ENCODE results near the gene ALKBH3.

The ALKBH3 gene

DNA sequence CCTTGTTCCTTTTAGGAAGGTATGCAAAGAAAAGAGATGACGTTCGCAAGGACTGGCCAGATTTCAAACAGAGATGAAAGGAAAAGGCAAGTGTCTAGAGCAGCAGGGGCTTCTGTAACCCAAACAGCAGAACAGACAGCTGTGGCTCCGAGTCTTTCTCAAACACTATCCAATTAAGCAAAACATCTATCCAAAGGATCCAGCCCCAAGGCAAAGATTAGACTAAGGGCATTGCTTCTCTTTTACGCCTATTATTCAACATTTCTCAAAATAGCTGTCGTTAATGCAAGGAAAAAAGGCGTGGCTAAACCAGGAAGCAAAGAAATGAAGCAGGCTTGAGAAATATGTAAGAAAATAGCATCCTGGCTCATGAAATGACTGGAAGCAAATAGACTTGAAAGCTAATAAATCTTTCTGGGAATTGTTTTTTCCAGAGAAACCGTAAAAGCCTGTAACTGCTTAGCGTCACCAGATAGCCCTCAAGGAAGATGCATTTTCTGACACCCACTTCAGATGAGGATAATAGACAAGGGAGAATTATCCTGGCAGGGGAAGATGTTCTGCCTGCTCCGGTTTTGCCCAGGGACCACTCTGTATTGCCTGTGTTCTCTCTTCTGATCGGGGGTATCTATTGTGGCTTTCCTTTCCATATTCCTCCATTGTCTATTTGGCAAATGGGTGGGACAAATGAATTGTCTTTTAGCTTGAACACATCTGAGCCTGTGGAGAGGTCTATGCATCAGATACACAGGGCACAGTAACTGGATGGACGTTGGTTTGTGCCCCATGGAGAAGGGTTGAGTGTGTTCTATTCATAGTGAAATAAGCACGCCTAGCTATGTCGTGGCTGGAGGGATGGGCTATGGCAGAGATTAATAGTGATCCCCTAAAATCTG lies 82.0 kb downstream of the ALKBH3 start:
- DNase-seq (ENCODE audit: low spot score), result no peak

DNA sequence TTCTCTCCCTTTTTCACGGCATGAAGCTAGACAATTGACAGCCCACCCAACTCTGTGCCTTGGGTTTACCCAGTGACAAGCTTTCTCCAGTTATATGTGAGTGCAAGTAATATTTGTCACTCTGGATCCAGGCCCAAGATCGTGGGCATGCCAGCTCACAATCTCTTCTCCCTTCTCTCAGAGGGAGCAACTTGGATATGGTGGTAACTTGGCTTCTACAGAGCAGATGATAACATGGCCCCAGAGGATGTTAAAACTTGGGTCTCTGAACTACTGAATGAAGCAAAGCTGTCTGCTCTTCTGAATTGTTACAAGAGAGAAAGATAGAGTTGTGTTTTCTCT lies 82.6 kb downstream of the ALKBH3 start:
- DNase-seq (ENCODE audit: low spot score), result no peak

DNA sequence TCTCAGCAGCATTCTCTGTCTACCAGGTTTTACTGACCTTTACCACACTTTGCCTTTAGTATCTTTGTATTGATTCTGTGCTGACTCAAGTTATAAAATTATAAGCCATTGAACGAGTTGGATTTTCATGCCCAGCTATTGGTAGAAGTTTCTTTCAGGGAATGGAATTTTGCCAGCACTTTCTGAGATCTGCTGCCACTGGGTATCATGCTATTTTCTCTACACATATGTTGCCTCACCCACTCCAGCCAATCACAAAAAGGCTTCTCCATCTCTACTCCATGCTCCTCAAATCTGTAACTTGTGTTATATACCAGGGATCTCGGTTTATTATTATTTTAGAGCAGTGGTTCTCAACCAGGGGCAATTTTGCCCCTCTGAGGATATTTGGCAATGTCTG lies 87.0 kb downstream of the ALKBH3 start:
- DNase-seq (ENCODE audit: low spot score), result no peak

DNA sequence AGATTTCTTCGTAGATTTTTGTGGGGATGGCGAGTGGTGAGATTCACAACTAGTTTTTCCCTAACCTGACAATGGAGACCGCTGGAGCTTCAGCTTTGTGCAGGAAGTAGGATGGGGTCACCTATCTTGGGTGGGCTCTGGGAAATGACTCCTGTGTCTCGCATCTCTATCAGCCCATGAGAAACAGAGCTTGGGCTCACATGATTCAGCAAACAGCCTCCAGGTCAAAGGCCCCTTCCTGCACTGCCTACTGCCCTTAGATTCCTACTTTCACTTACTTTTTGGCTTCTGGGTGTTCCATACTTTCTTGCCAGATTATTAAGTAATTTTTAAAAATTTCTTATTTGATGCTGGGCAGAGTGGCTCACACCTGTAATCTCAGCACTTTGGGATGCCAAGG lies 88.1 kb downstream of the ALKBH3 start:
- no peak for DNase-seq (ENCODE audit: low spot score)

DNA sequence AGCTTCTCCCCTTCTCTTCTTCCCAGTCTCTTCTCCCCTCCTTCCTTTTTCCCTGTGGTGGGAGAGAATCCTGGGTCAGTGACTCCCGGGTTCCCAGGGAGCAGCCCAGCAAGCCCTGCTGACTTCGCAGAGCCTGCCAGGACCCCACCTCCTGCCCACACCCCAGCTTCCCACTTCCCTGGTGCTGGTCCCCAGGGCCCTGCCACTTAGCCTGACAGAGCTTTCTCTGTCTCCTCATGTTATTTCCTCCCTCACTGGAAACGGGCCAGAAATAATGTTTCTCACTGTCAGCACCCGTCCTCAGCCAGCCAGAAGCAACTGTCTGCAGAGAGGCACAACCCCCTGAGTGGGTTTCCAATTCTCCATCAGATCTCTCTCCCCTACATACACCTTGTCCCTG lies 88.9 kb downstream of the ALKBH3 start:
- no peak for DNase-seq (ENCODE audit: low spot score)

Measured in CD4-positive, alpha-beta T cell treated with Interleukin-2 at 100 ng/mL for 4 hours (primary cell).